ENCODE data around the gene ZNF609. TPM values are rescaled to one million over a fixed set of nuclear protein-coding genes. Genes with fewer than 3 reads are reported as not detected.
A peak's percentile ranks its signal among the peaks of the same experiment; 100 is the strongest.

ZNF609 gene
- total and polyA plus RNA-seq, 2 of the 13 experiments (the other 11 are each of a cell fraction or from before 2014, with no cell fraction given), result 8.9 to 9.9 TPM

DNA sequence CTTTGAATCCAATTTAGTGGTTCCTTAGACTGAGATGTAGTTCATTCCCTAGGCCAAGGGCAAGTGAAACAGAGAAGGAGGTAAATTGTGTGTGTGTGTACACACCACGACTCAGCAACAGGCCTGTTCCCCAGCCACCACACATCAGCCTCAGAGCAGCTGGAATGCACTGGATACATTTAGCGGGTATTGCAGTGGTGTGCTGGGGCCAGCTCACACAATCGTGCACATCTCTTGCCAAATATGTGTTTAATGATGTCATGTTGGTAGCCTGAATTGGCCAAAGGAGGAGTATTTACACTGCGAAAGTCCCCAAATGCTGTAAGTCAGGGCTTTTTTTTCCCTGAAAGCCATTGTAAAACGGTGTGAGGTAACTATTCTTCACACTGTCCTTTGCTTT lies 232.8 kb downstream of the ZNF609 start:
- no peak overlapping the region for H3K4me3 ChIP-seq (replicated peaks in 1 of 3; ENCODE audit: insufficient read depth in 1 of 3, low read depth in 2 of 3, low read length in 3 of 3)
- H3K27ac ChIP-seq (ENCODE audit: extremely low read length, insufficient read depth, low read length), result no peak overlapping the region
- H2AFZ ChIP-seq (ENCODE audit: low read length), result no peak overlapping the region
- no peak overlapping the region for H3K4me2 ChIP-seq (ENCODE audit: low read depth, low read length)
- in situ Hi-C loops (cut with HindIII; ENCODE audit: extremely low pct_ligation_motif_present, low pct_unique_long_range_greater_than_20kb) (loop anchor here (25.0 kb wide), 1 partner anchor 481 kb away; no protein-coding TSS in a partner anchor), intact Hi-C loops (cut with micrococcal nuclease; ENCODE audit: unreplicated experiment) (no loop called here)
- DNase-seq (ENCODE audit: low spot score), result peak; percentile 78
- WGBS (ENCODE audit: low lambda C conversion rate), result 65% methylated on average over 3 of the region's 5 CpGs
- peak; percentile 76 for ATAC-seq
- H3K4me1 ChIP-seq (ENCODE audit: insufficient read depth, low read length), result peaks cover 23% of the 10 kb centered on the region
- no peaks in the 10 kb centered on the region for H3K27me3 ChIP-seq (ENCODE audit: control insufficient read depth in 1 of 2, insufficient read depth in 2 of 2, low read length in 2 of 2)
- no peaks in the 10 kb centered on the region; the same call in 1 of the 2 replicates for H4K20me1 ChIP-seq (ENCODE audit: insufficient read depth, low read length)
- no peaks in the 10 kb centered on the region for H3K9me3 ChIP-seq (ENCODE audit: low read length)
- no TSS peak for BruUV-seq (replicated peaks)
- POLR2A ChIA-PET, result interaction anchor here (1.0 to 1.1 kb wide), 2 partner anchors 10 to 35 kb away, joined by 3 to 4 read pairs; no protein-coding TSS in a partner anchor
- no peak overlapping the region for H3K9ac ChIP-seq (ENCODE audit: insufficient read depth, low read depth, low read length)
- peaks cover 4 to 38% of the 10 kb centered on the region in 2 experiments; a peak in 4 of 5 replicates for H3K36me3 ChIP-seq (replicated peaks in 1 of 2; ENCODE audit: control insufficient read depth in 1 of 2, insufficient read depth in 2 of 2, low read length in 2 of 2)
- peak; percentile 60 for FAIRE-seq
- CTCF ChIA-PET (ENCODE audit: low intra/inter-chr PET ratio, low total read pairs), result no interaction called here
- peaks cover 5% of the 10 kb centered on the region for H3K79me2 ChIP-seq (ENCODE audit: insufficient read depth, low read length)
- TF ChIP-seq NFKBIZ (CRISPR knock-in tag; IDR thresholded peaks at IDR 0.05) (no peak), ZFY (CRISPR knock-in tag; IDR thresholded peaks at IDR 0.05) (no peak), ZNF75D (CRISPR knock-in tag; IDR thresholded peaks at IDR 0.05; ENCODE audit: borderline replicate concordance) (no peak), ZNF251 (CRISPR knock-in tag; IDR thresholded peaks at IDR 0.05) (no peak), TBX2 (CRISPR knock-in tag; IDR thresholded peaks at IDR 0.05; ENCODE audit: borderline replicate concordance) (no peak; the same call in 1 of the 2 replicates), ZNF138 (CRISPR knock-in tag; IDR thresholded peaks at IDR 0.05; ENCODE audit: low read depth) (no peak), ZNF546 (CRISPR knock-in tag; conservative IDR thresholded peaks at IDR 0.05) (no peak), FOXA1 (IDR thresholded peaks at IDR 0.05) (no peak), FOXA1 (CRISPR knock-in tag; IDR thresholded peaks at IDR 0.05) (peak; percentile 62; the same call in 1 of the 2 replicates), ZNF746 (CRISPR knock-in tag; IDR thresholded peaks at IDR 0.05) (no peak), PHF20 (CRISPR knock-in tag; IDR thresholded peaks at IDR 0.05) (no peak), ZNF12 (CRISPR knock-in tag; IDR thresholded peaks at IDR 0.05) (0 out of 2 replicates have a peak, but pooled peaks have one; percentile 27), ZNF460 (CRISPR knock-in tag; IDR thresholded peaks at IDR 0.05; ENCODE audit: borderline replicate concordance) (no peak), DNMT3B (CRISPR knock-in tag; conservative IDR thresholded peaks at IDR 0.05) (no peak), NONO (IDR thresholded peaks at IDR 0.05) (no peak), NONO (CRISPR knock-in tag; conservative IDR thresholded peaks at IDR 0.05) (no peak), PHF8 (CRISPR knock-in tag; IDR thresholded peaks at IDR 0.05) (no peak)
- TF ChIP-seq, protein P1, sequence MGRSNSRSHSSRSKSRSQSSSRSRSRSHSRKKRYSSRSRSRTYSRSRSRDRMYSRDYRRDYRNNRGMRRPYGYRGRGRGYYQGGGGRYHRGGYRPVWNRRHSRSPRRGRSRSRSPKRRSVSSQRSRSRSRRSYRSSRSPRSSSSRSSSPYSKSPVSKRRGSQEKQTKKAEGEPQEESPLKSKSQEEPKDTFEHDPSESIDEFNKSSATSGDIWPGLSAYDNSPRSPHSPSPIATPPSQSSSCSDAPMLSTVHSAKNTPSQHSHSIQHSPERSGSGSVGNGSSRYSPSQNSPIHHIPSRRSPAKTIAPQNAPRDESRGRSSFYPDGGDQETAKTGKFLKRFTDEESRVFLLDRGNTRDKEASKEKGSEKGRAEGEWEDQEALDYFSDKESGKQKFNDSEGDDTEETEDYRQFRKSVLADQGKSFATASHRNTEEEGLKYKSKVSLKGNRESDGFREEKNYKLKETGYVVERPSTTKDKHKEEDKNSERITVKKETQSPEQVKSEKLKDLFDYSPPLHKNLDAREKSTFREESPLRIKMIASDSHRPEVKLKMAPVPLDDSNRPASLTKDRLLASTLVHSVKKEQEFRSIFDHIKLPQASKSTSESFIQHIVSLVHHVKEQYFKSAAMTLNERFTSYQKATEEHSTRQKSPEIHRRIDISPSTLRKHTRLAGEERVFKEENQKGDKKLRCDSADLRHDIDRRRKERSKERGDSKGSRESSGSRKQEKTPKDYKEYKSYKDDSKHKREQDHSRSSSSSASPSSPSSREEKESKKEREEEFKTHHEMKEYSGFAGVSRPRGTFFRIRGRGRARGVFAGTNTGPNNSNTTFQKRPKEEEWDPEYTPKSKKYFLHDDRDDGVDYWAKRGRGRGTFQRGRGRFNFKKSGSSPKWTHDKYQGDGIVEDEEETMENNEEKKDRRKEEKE (IDR thresholded peaks at IDR 0.05), result no peak
- TF ChIP-seq, protein P2, sequence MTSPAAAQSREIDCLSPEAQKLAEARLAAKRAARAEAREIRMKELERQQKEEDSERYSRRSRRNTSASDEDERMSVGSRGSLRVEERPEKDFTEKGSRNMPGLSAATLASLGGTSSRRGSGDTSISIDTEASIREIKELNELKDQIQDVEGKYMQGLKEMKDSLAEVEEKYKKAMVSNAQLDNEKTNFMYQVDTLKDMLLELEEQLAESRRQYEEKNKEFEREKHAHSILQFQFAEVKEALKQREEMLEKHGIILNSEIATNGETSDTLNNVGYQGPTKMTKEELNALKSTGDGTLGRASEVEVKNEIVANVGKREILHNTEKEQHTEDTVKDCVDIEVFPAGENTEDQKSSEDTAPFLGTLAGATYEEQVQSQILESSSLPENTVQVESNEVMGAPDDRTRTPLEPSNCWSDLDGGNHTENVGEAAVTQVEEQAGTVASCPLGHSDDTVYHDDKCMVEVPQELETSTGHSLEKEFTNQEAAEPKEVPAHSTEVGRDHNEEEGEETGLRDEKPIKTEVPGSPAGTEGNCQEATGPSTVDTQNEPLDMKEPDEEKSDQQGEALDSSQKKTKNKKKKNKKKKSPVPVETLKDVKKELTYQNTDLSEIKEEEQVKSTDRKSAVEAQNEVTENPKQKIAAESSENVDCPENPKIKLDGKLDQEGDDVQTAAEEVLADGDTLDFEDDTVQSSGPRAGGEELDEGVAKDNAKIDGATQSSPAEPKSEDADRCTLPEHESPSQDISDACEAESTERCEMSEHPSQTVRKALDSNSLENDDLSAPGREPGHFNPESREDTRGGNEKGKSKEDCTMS (CRISPR knock-in tag; conservative IDR thresholded peaks at IDR 0.05), result no peak
- TF ChIP-seq, protein P3, sequence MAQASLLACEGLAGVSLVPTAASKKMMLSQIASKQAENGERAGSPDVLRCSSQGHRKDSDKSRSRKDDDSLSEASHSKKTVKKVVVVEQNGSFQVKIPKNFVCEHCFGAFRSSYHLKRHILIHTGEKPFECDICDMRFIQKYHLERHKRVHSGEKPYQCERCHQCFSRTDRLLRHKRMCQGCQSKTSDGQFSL (CRISPR knock-in tag; IDR thresholded peaks at IDR 0.05), result no peak
- TF ChIP-seq, protein P4, sequence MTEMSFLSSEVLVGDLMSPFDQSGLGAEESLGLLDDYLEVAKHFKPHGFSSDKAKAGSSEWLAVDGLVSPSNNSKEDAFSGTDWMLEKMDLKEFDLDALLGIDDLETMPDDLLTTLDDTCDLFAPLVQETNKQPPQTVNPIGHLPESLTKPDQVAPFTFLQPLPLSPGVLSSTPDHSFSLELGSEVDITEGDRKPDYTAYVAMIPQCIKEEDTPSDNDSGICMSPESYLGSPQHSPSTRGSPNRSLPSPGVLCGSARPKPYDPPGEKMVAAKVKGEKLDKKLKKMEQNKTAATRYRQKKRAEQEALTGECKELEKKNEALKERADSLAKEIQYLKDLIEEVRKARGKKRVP (CRISPR knock-in tag; IDR thresholded peaks at IDR 0.05), result peak in 1 of 2 experiments; percentile 13; a peak in 1 of 4 replicates
